Suprapubic skin (tissue), 3 donors: ENCODE results near the gene SIPA1L3.

Experiments used
- CTCF ChIP-seq, 2 donors: fragments of 200-600 bp in 1 of 2; fragments of 450-650 bp in 1 of 2; sonication (generic) in 1 of 2; IDR thresholded peaks; one replicate each; pipeline ENCODE4 v1.5.1; 2016 to 2019; ENCODE audit warnings: antibody characterized with exemption in 2 of 2, mild to moderate bottlenecking in 1 of 2, moderate library complexity in 1 of 2
- POLR2A ChIP-seq, 2 donors: fragments of 450-650 bp; IDR thresholded peaks; one replicate each; pipeline ENCODE4 v1.6.1; 2017; ENCODE audit warnings: antibody characterized with exemption in 2 of 2, mild to moderate bottlenecking in 2 of 2, moderate library complexity in 2 of 2

GRCh38 chr19:38114651-38115050 lies 207.6 kb downstream of the SIPA1L3 start:
- TF ChIP-seq POLR2A (IDR thresholded peaks at IDR 0.05) (no peak), CTCF (IDR thresholded peaks at IDR 0.05) (no peak)
